K562 (cell line): ENCODE measurements around the gene DHDDS. TPM values are rescaled to one million over a fixed set of nuclear protein-coding genes. Genes with fewer than 3 reads are reported as not detected.

Experiments
- ARID2 ChIP-seq: fragments of 450-650 bp; IDR thresholded peaks from 2 replicates; pipeline ENCODE4 v1.6.1; 2017; ENCODE audit warnings: antibody characterized with exemption, mild to moderate bottlenecking
- ATF7 ChIP-seq: fragments of 450-650 bp; IDR thresholded peaks from 2 replicates; pipeline ENCODE4 v1.7.1; 2014; ENCODE audit warnings: mild to moderate bottlenecking, moderate library complexity
- BCOR ChIP-seq: fragments of 450-650 bp; IDR thresholded peaks from 2 replicates; pipeline ENCODE4 v1.6.1; 2016
- BRF1 ChIP-seq: IDR thresholded peaks from 3 replicates; pipeline ENCODE4 v1.6.1; 2011; ENCODE audit warnings: borderline replicate concordance, mild to moderate bottlenecking; ENCODE audit not compliant: insufficient read length; ENCODE audit errors: extremely low read depth
- CCAR2 ChIP-seq: fragments of 200-400 bp; formaldehyde crosslinking; IDR thresholded peaks from 2 replicates; pipeline ENCODE4 v1.6.1; 2017; ENCODE audit warnings: mild to moderate bottlenecking, low read depth, low read length
- CREBBP ChIP-seq: IDR thresholded peaks from one replicate; pipeline ENCODE4 v1.6.1; 2012; ENCODE audit warnings: low read depth, mild to moderate bottlenecking, control low read depth, inconsistent platforms, low read length
- ESRRB ChIP-seq: fragments of 250-450 bp; sonication (Bioruptor Pico); IDR thresholded peaks from 2 replicates; pipeline ENCODE4 v1.5.0; 2020; ENCODE audit warnings: mild to moderate bottlenecking, moderate library complexity, borderline replicate concordance
- ETV1 ChIP-seq: fragments of 450-650 bp; conservative IDR thresholded peaks from 2 replicates; pipeline ENCODE4 v1.6.1; 2016; ENCODE audit warnings: missing genetic modification characterization, control low read depth, low read depth, missing compliant biosample characterization
- HDAC8 ChIP-seq: fragments of 450-650 bp; IDR thresholded peaks from 2 replicates; pipeline ENCODE4 v1.6.1; 2016; ENCODE audit warnings: mild to moderate bottlenecking, missing genetic modification characterization, moderate library complexity, missing compliant biosample characterization
- HMGN3 ChIP-seq: IDR thresholded peaks from 2 replicates; pipeline ENCODE4 v1.6.1; 2011; ENCODE audit warnings: borderline replicate concordance, low read depth, mild to moderate bottlenecking, mixed read lengths, low read length; ENCODE audit not compliant: insufficient read length; ENCODE audit errors: extremely low read depth
- HNRNPH1 ChIP-seq: fragments of 200-400 bp; formaldehyde crosslinking; optimal IDR thresholded peaks from 2 replicates; pipeline ENCODE3; 2017; ENCODE audit warnings: low read depth, mild to moderate bottlenecking, low read length, moderate library complexity
- KLF13 ChIP-seq: fragments of 450-650 bp; IDR thresholded peaks from 2 replicates; pipeline ENCODE4 v1.6.1; 2016; ENCODE audit warnings: missing genetic modification characterization, low read depth, mild to moderate bottlenecking, missing compliant biosample characterization, moderate library complexity, borderline replicate concordance
- L3MBTL2 ChIP-seq: fragments of 450-650 bp; IDR thresholded peaks from 2 replicates; pipeline ENCODE4 v1.6.1; 2016; ENCODE audit warnings: mild to moderate bottlenecking, moderate library complexity
- MIER1 ChIP-seq: fragments of 450-650 bp; IDR thresholded peaks from 2 replicates; pipeline ENCODE4 v1.6.1; 2016; ENCODE audit warnings: antibody characterized with exemption, mild to moderate bottlenecking, low read depth
- MTA3 ChIP-seq: fragments of 450-650 bp; formaldehyde crosslinking; IDR thresholded peaks from 2 replicates; pipeline ENCODE4 v1.6.1; 2017; ENCODE audit warnings: mild to moderate bottlenecking, borderline replicate concordance
- NCOA2 ChIP-seq, 2 experiments: fragments of 450-650 bp; IDR thresholded peaks; 2 replicates each; pipeline ENCODE4 v1.6.1; 2018; ENCODE audit warnings: mild to moderate bottlenecking in 2 of 2, moderate library complexity in 1 of 2; ENCODE audit not compliant: partially characterized antibody in 2 of 2
- NCOA4 ChIP-seq: fragments of 450-650 bp; IDR thresholded peaks from 2 replicates; pipeline ENCODE4 v1.6.1; 2018; ENCODE audit warnings: mild to moderate bottlenecking; ENCODE audit not compliant: partially characterized antibody
- NFIC ChIP-seq: fragments of 450-650 bp; IDR thresholded peaks from 2 replicates; pipeline ENCODE4 v1.6.1; 2017; ENCODE audit warnings: mild to moderate bottlenecking, inconsistent platforms
- POLR3A ChIP-seq: IDR thresholded peaks from 2 replicates; pipeline ENCODE4 v1.6.1; 2011; ENCODE audit warnings: borderline replicate concordance, mild to moderate bottlenecking, moderate library complexity; ENCODE audit not compliant: insufficient read length, insufficient read depth; ENCODE audit errors: extremely low read depth
- PTBP1 ChIP-seq: fragments of 200-400 bp; formaldehyde crosslinking; IDR thresholded peaks from 2 replicates; pipeline ENCODE4 v1.6.1; 2017; ENCODE audit warnings: low read depth, low read length
- SMARCA4 ChIP-seq: fragments of 450-650 bp; IDR thresholded peaks from 2 replicates; pipeline ENCODE4 v1.6.1; 2016
- TCF3 ChIP-seq: sonication (generic); formaldehyde crosslinking; IDR thresholded peaks from 2 replicates; pipeline ENCODE4 v1.4.0; 2020; ENCODE audit warnings: mild to moderate bottlenecking, missing genetic modification reagents
- ZC3H4 ChIP-seq: sonication (generic); formaldehyde crosslinking; IDR thresholded peaks from 2 replicates; pipeline ENCODE4 v1.9.0; 2021; ENCODE audit warnings: missing genetic modification reagents, borderline replicate concordance
- ZNF140 ChIP-seq: fragments of 250-450 bp; sonication (Bioruptor Pico); IDR thresholded peaks from 2 replicates; pipeline ENCODE4 v1.8.0; 2021; ENCODE audit warnings: moderate library complexity, mild to moderate bottlenecking, inconsistent platforms
- ZNF274 ChIP-seq: IDR thresholded peaks from 2 replicates; pipeline ENCODE4 v1.6.1; 2011; ENCODE audit warnings: low read depth, mild to moderate bottlenecking, low read length, moderate library complexity, borderline replicate concordance
- ZNF384 ChIP-seq: IDR thresholded peaks from 2 replicates; pipeline ENCODE4 v1.6.1; 2012; ENCODE audit warnings: low read depth, low read length, improper control_type of control experiment
- ZNF584 ChIP-seq: fragments of 200-800 bp; sonication (Bioruptor generic); IDR thresholded peaks from 2 replicates; pipeline ENCODE4 v1.6.1; 2016; ENCODE audit warnings: low read depth, mild to moderate bottlenecking, missing genetic modification characterization, missing compliant biosample characterization
- ZSCAN29 ChIP-seq: fragments of 450-650 bp; IDR thresholded peaks from 2 replicates; pipeline ENCODE4 v1.6.1; 2017
- polyA plus RNA-seq, 8 experiments: library from polyadenylated mRNA; depleted of rRNA in 4 of 8; stranded (reverse) in 5 of 8; unstranded in 3 of 8; fragments of >200 nt; fragmentation: Nextera tagmentation in 2 of 8; fragmentation: Illumina TruSeq in 1 of 8; extraction: Ambion mirVana in 2 of 8; extraction: Trizol in 1 of 8; gene quantifications; 2 replicates each; pipeline versions ENCODE4 v1.2.1 to v1.2.3, GENCODE V29; 2011 to 2014; ENCODE audit warnings: inconsistent platforms in 1 of 8, missing spikeins in 1 of 8
- total RNA-seq, 7 experiments: library from RNA; depleted of rRNA in 6 of 7; stranded (reverse); fragments of >200 nt in 6 of 7; fragmentation: Illumina TruSeq in 2 of 7; extraction: Trizol in 2 of 7; gene quantifications; 2 replicates each; pipeline versions ENCODE4 v1.2.1 to v1.2.3, GENCODE V29; 2011 to 2021; ENCODE audit warnings: low replicate concordance in 1 of 7
- TF ChIP-seq, protein P1 (sequence below): fragments of 250-450 bp; sonication (Bioruptor Pico); IDR thresholded peaks from 2 replicates; pipeline ENCODE4 v1.8.0; 2021; ENCODE audit warnings: moderate library complexity, mild to moderate bottlenecking, inconsistent platforms
- TF ChIP-seq, protein P2 (sequence below): fragments of 450-650 bp; formaldehyde crosslinking; IDR thresholded peaks from 2 replicates; pipeline ENCODE4 v1.4.0; 2022; ENCODE audit warnings: missing genetic modification characterization

DHDDS gene
- total and polyA plus RNA-seq, 9 of the 15 experiments (the other 6 are each of a cell fraction or from before 2014, with no cell fraction given): 33.3 to 55.0 (median 44.3) TPM

DNA sequence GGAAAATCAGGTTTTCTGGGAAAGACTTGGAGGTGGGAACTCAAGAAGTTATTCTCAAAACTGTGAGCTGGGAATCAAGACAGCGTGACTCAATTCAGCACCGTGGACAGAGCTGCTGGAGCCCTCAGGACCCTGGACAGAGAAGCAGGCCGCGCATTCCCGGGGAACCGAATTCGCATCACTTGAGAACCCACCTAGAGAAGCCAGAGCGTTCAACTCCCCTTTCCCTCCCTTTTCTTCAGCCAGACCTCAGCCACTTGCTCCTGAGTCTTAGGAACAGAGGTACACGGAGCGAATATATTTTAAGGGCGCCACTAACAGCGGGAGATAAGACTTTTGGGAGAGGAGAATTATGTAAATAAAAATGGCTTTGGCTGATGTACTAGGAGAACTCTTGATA lies 23.5 kb upstream of the DHDDS start (continued):
- TF ChIP-seq L3MBTL2 (no peak), TCF3 (CRISPR knock-in tag) (peak; percentile 71), ARID2 (peak; percentile 66), NFIC (no peak), KLF13 (tag) (no peak), NCOA4 (no peak), PTBP1 (no peak), NCOA2 (IDR thresholded peaks at IDR 0.05; ENCODE audit: partially characterized antibody in 2 of 2) (no peak), ZNF274 (no peak), POLR3A (no peak), ZNF384 (no peak), ZSCAN29 (peak; percentile 92), SMARCA4 (peak; percentile 58), HDAC8 (tag) (peak; percentile 79; the same call in 1 of the 2 replicates), ATF7 (no peak), BCOR (no peak), MIER1 (peak; percentile 100), HNRNPH1 (no peak), HMGN3 (no peak), ESRRB (CRISPR knock-in tag) (no peak), ETV1 (0 out of 2 replicates have a peak, but pooled peaks have one; percentile 31), ZNF584 (CRISPR knock-in tag) (peak; percentile 98), BRF1 (no peak), MTA3 (no peak), ZC3H4 (no peak), CCAR2 (no peak), CREBBP (no peak), ZNF140 (peak; percentile 74)
- TF ChIP-seq, protein P1, sequence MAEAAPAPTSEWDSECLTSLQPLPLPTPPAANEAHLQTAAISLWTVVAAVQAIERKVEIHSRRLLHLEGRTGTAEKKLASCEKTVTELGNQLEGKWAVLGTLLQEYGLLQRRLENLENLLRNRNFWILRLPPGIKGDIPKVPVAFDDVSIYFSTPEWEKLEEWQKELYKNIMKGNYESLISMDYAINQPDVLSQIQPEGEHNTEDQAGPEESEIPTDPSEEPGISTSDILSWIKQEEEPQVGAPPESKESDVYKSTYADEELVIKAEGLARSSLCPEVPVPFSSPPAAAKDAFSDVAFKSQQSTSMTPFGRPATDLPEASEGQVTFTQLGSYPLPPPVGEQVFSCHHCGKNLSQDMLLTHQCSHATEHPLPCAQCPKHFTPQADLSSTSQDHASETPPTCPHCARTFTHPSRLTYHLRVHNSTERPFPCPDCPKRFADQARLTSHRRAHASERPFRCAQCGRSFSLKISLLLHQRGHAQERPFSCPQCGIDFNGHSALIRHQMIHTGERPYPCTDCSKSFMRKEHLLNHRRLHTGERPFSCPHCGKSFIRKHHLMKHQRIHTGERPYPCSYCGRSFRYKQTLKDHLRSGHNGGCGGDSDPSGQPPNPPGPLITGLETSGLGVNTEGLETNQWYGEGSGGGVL (CRISPR knock-in tag): no peak
- TF ChIP-seq, protein P2, sequence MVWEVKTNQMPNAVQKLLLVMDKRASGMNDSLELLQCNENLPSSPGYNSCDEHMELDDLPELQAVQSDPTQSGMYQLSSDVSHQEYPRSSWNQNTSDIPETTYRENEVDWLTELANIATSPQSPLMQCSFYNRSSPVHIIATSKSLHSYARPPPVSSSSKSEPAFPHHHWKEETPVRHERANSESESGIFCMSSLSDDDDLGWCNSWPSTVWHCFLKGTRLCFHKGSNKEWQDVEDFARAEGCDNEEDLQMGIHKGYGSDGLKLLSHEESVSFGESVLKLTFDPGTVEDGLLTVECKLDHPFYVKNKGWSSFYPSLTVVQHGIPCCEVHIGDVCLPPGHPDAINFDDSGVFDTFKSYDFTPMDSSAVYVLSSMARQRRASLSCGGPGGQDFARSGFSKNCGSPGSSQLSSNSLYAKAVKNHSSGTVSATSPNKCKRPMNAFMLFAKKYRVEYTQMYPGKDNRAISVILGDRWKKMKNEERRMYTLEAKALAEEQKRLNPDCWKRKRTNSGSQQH (CRISPR knock-in tag): peak; percentile 72; the same call in 1 of the 2 replicates
